Naive thymus-derived CD8-positive, alpha-beta T cell (primary cell): ENCODE data around the gene ARHGAP42. TPM values are rescaled to one million over a fixed set of nuclear protein-coding genes. Genes with fewer than 3 reads are reported as not detected.

Experiments used
- ATAC-seq, 2 donors: fragments of 150-1000 bp; cut with Tn5 transposase in 1 of 2; sonication (Bioruptor Pico), chemical (Tn5 transposase) in 1 of 2; 1 replicate in 1 of 2; 2 replicates in 1 of 2; pipeline ENCODE4 v1.10.0; 2021; ENCODE audit warnings: mild to moderate bottlenecking in 2 of 2, moderate library complexity in 2 of 2
- POLR2A ChIA-PET: fragments of 350-600 bp; sonication (Branson Sonifier 250); formaldehyde crosslinking; loops from one replicate; lab custom pipeline; 2021; ENCODE audit warnings: antibody characterized with exemption; lab: Charles Lee
- DNase-seq, 10 donors: peaks; one replicate each; pipeline versions ENCODE4 v3.0.0 to v3.0.0-alpha.2; 2020 to 2022
- H3K27ac Mint-ChIP-seq, 10 donors: one replicate each; pipeline ENCODE4 v1.8.0; 2020 to 2022; ENCODE audit warnings: mild to moderate bottlenecking in 10 of 10, mixed read lengths in 10 of 10, moderate library complexity in 4 of 10, inconsistent platforms in 1 of 10
- H3K27me3 Mint-ChIP-seq, 5 donors: one replicate each; pipeline ENCODE4 v1.8.0; 2021 to 2022; ENCODE audit warnings: mixed read lengths in 5 of 5
- H3K36me3 Mint-ChIP-seq, 3 donors: one replicate each; pipeline ENCODE4 v1.8.0; 2020 to 2022; ENCODE audit warnings: mixed read lengths in 3 of 3, mild to moderate bottlenecking in 2 of 3, inconsistent platforms in 1 of 3
- H3K4me1 Mint-ChIP-seq, 4 donors: one replicate each; pipeline ENCODE4 v1.8.0; 2021 to 2022; ENCODE audit warnings: mixed read lengths in 4 of 4
- H3K4me3 Mint-ChIP-seq, 10 donors: one replicate each; pipeline ENCODE4 v1.8.0; 2020 to 2022; ENCODE audit warnings: mild to moderate bottlenecking in 10 of 10, mixed read lengths in 10 of 10, moderate library complexity in 6 of 10, inconsistent platforms in 1 of 10
- H3K9me3 Mint-ChIP-seq, 9 donors: one replicate each; pipeline ENCODE4 v1.8.0; 2020 to 2022; ENCODE audit warnings: mixed read lengths in 9 of 9, mild to moderate bottlenecking in 3 of 9, inconsistent platforms in 1 of 9, moderate library complexity in 1 of 9
- polyA plus RNA-seq, 3 donors: library from polyadenylated mRNA; unstranded; fragments of 300-500 nt; fragmentation: Illumina TruSeq; gene quantifications; one replicate each; pipeline ENCODE4 v1.2.3, GENCODE V29; 2021
- total RNA-seq, 8 experiments: library from RNA in 2 of 8; stranded (reverse) in 2 of 8; gene quantifications; one replicate each; pipeline ENCODE4 v1.2.3 and lab custom pipeline; 2021 to 2026

Gene ARHGAP42
- total and polyA plus RNA-seq, 5 experiments from 2014 or later: 0.38 to 0.93 (median 0.83) TPM; not detected in 2

- H3K27ac Mint-ChIP-seq: no peak overlapping the region
- H3K4me1 Mint-ChIP-seq: no peaks in the 10 kb centered on the region
- no peaks in the 10 kb centered on the region for H3K36me3 Mint-ChIP-seq
- peaks cover 0 to 8% (median 0%) of the 10 kb centered on the region in 9 donors for H3K9me3 Mint-ChIP-seq
- POLR2A ChIA-PET: no interaction called here
- DNase-seq: no peak
- no peak overlapping the region for H3K4me3 Mint-ChIP-seq
- ATAC-seq: no peak
- peaks cover 0 to 1% (median 0%) of the 10 kb centered on the region in 5 donors for H3K27me3 Mint-ChIP-seq
These were observed 70.6 kb downstream of the ARHGAP42 start for GRCh38 chr11:100757646-100758045.

- Mint-ChIP-seq H3K27me3 (peaks cover 0 to 1% (median 0%) of the 10 kb centered on the region in 5 donors), H3K4me3 (no peak overlapping the region), H3K36me3 (no peaks in the 10 kb centered on the region), H3K4me1 (no peaks in the 10 kb centered on the region), H3K9me3 (peaks cover 0 to 8% (median 0%) of the 10 kb centered on the region in 9 donors), H3K27ac (no peak overlapping the region)
- ATAC-seq: no peak
- POLR2A ChIA-PET: no interaction called here
- DNase-seq: no peak
These were observed 72.0 kb downstream of the ARHGAP42 start for GRCh38 chr11:100759106-100759505.

- Mint-ChIP-seq H3K9me3 (peaks cover 0 to 4% (median 0%) of the 10 kb centered on the region in 9 donors), H3K27ac (no peak overlapping the region), H3K4me3 (no peak overlapping the region), H3K27me3 (peaks cover 0 to 1% (median 0%) of the 10 kb centered on the region in 5 donors), H3K36me3 (no peaks in the 10 kb centered on the region), H3K4me1 (no peaks in the 10 kb centered on the region)
- DNase-seq: no peak
- POLR2A ChIA-PET: no interaction called here
- no peak for ATAC-seq
These were observed 72.8 kb downstream of the ARHGAP42 start for GRCh38 chr11:100759856-100760255.

GRCh38 chr11:100760744-100761143 is 73.7 kb downstream of the ARHGAP42 start:
- ATAC-seq (no peak), DNase-seq (no peak)
- Mint-ChIP-seq H3K4me1 (no peaks in the 10 kb centered on the region), H3K4me3 (no peak overlapping the region), H3K27me3 (no peaks in the 10 kb centered on the region), H3K27ac (no peak overlapping the region), H3K36me3 (no peaks in the 10 kb centered on the region), H3K9me3 (peaks cover 0 to 3% (median 0%) of the 10 kb centered on the region in 9 donors)
- POLR2A ChIA-PET: no interaction called here

GRCh38 chr11:100761841-100762240 is 74.8 kb downstream of the ARHGAP42 start:
- Mint-ChIP-seq H3K4me3 (no peak overlapping the region), H3K27ac (no peak overlapping the region), H3K27me3 (no peaks in the 10 kb centered on the region), H3K36me3 (no peaks in the 10 kb centered on the region), H3K9me3 (peaks cover 0 to 3% (median 0%) of the 10 kb centered on the region in 9 donors), H3K4me1 (no peaks in the 10 kb centered on the region)
- DNase-seq (no peak), ATAC-seq (no peak)
- POLR2A ChIA-PET: no interaction called here

GRCh38 chr11:100766764-100767163 is 79.7 kb downstream of the ARHGAP42 start:
- POLR2A ChIA-PET: no interaction called here
- Mint-ChIP-seq H3K9me3 (peaks cover 0 to 3% (median 0%) of the 10 kb centered on the region in 9 donors), H3K27me3 (no peaks in the 10 kb centered on the region), H3K36me3 (no peaks in the 10 kb centered on the region), H3K4me3 (no peak overlapping the region), H3K27ac (no peak overlapping the region), H3K4me1 (no peaks in the 10 kb centered on the region)
- ATAC-seq: no peak
- no peak for DNase-seq

GRCh38 chr11:100769165-100769564 is 82.1 kb downstream of the ARHGAP42 start:
- peaks cover 0 to 3% (median 0%) of the 10 kb centered on the region in 9 donors for H3K9me3 Mint-ChIP-seq
- H3K4me3 Mint-ChIP-seq: no peak overlapping the region
- no peaks in the 10 kb centered on the region for H3K27me3 Mint-ChIP-seq
- no peaks in the 10 kb centered on the region for H3K36me3 Mint-ChIP-seq
- ATAC-seq (no peak), DNase-seq (no peak)
- POLR2A ChIA-PET: no interaction called here
- no peak overlapping the region for H3K27ac Mint-ChIP-seq
- no peaks in the 10 kb centered on the region for H3K4me1 Mint-ChIP-seq

GRCh38 chr11:100769617-100770016 is 82.5 kb downstream of the ARHGAP42 start:
- POLR2A ChIA-PET: no interaction called here
- Mint-ChIP-seq H3K36me3 (no peaks in the 10 kb centered on the region), H3K4me3 (no peak overlapping the region), H3K27me3 (no peaks in the 10 kb centered on the region), H3K27ac (no peak overlapping the region), H3K4me1 (no peaks in the 10 kb centered on the region), H3K9me3 (peaks cover 0 to 5% (median 0%) of the 10 kb centered on the region in 9 donors)
- DNase-seq (no peak), ATAC-seq (no peak)

GRCh38 chr11:100774132-100774531 is 87.0 kb downstream of the ARHGAP42 start:
- H3K27me3 Mint-ChIP-seq: no peaks in the 10 kb centered on the region
- peaks cover 0 to 3% (median 0%) of the 10 kb centered on the region in 9 donors for H3K9me3 Mint-ChIP-seq
- H3K27ac Mint-ChIP-seq: no peak overlapping the region
- POLR2A ChIA-PET: no interaction called here
- H3K4me1 Mint-ChIP-seq: no peaks in the 10 kb centered on the region
- no peak for DNase-seq
- no peak for ATAC-seq
- H3K4me3 Mint-ChIP-seq: no peak overlapping the region
- no peaks in the 10 kb centered on the region for H3K36me3 Mint-ChIP-seq

- no peaks in the 10 kb centered on the region for H3K27me3 Mint-ChIP-seq
- no peak overlapping the region for H3K4me3 Mint-ChIP-seq
- no peaks in the 10 kb centered on the region for H3K4me1 Mint-ChIP-seq
- POLR2A ChIA-PET: no interaction called here
- H3K27ac Mint-ChIP-seq: no peak overlapping the region
- H3K36me3 Mint-ChIP-seq: no peaks in the 10 kb centered on the region
- H3K9me3 Mint-ChIP-seq: peaks cover 0 to 3% (median 0%) of the 10 kb centered on the region in 9 donors
- no peak for DNase-seq
- no peak for ATAC-seq
These were observed 87.8 kb downstream of the ARHGAP42 start for GRCh38 chr11:100774859-100775258.

GRCh38 chr11:100776212-100776896 is 89.3 kb downstream of the ARHGAP42 start:
- Mint-ChIP-seq H3K27ac (no peak overlapping the region), H3K36me3 (no peaks in the 10 kb centered on the region), H3K27me3 (no peaks in the 10 kb centered on the region), H3K9me3 (peaks cover 0 to 3% (median 0%) of the 10 kb centered on the region in 9 donors), H3K4me1 (no peaks in the 10 kb centered on the region), H3K4me3 (no peak overlapping the region)
- POLR2A ChIA-PET: no interaction called here
- no peak for ATAC-seq
- no peak for DNase-seq

GRCh38 chr11:100777103-100777502 is 90.0 kb downstream of the ARHGAP42 start:
- Mint-ChIP-seq H3K36me3 (no peaks in the 10 kb centered on the region), H3K4me1 (no peaks in the 10 kb centered on the region), H3K9me3 (peaks cover 0 to 3% (median 0%) of the 10 kb centered on the region in 9 donors), H3K4me3 (no peak overlapping the region), H3K27ac (no peak overlapping the region), H3K27me3 (no peaks in the 10 kb centered on the region)
- POLR2A ChIA-PET: no interaction called here
- no peak for DNase-seq
- no peak for ATAC-seq

GRCh38 chr11:100777736-100778135 is 90.6 kb downstream of the ARHGAP42 start:
- ATAC-seq: no peak
- no peaks in the 10 kb centered on the region for H3K4me1 Mint-ChIP-seq
- H3K9me3 Mint-ChIP-seq: peaks cover 0 to 3% (median 0%) of the 10 kb centered on the region in 9 donors
- H3K27me3 Mint-ChIP-seq: no peaks in the 10 kb centered on the region
- no peaks in the 10 kb centered on the region for H3K36me3 Mint-ChIP-seq
- no peak overlapping the region for H3K27ac Mint-ChIP-seq
- no peak overlapping the region for H3K4me3 Mint-ChIP-seq
- no peak for DNase-seq
- POLR2A ChIA-PET: no interaction called here
